Right forelimb (tissue), 1 donor: ENCODE data around the gene EFNA4.
A peak's percentile ranks its signal among the peaks of the same experiment; 100 is the strongest.

Experiments
- DNase-seq: peaks from one replicate; pipeline ENCODE4 v3.0.0-alpha.2; 2018

The EFNA4 gene

DNA sequence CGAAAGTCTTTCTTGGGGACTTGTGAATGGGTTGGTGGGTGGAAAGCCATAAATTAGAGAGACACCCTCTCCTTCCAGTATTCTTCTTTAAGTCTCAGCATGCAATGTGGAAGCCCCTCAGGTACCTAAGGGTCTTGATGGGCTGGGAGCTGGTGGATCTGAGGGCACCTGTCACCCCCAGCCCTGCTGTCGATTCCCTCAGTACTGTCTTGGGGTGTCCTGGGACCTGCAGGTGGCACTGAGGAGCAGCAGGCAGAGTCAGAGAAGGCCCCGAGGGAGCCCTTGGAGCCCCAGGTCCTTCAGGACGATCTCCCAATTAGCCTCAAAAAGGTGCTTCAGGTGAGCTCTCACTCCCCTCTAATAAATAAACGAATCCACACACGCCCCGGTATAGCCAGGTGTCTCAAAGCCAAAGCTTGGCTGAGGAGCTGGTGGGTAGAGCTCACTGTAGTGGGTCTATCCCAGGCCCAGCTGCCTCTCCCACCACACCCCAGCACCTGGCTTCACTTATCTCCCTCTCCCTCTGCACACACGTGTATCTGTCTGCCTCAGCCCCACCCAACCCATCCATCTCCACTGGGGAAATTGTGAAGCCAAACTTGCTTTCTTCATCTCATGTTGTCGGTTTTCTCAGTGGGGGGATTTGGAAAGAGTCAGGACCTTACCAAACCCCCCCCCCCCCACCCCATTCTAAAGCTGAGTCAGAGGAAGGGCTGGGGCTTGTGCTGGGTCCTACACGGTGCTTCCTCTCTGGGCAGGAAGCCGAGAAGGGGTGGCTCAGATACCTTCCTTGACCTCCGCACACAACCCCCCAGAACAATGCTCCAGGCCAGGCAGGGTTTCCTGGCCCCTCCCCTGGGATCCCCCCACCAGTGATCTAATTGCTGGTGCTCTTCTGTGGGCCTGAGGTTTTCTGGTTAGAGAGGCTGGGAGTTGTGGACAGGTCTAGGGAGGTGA, 10.8 kb upstream of the EFNA4 start:
- DNase-seq, result no peak

DNA sequence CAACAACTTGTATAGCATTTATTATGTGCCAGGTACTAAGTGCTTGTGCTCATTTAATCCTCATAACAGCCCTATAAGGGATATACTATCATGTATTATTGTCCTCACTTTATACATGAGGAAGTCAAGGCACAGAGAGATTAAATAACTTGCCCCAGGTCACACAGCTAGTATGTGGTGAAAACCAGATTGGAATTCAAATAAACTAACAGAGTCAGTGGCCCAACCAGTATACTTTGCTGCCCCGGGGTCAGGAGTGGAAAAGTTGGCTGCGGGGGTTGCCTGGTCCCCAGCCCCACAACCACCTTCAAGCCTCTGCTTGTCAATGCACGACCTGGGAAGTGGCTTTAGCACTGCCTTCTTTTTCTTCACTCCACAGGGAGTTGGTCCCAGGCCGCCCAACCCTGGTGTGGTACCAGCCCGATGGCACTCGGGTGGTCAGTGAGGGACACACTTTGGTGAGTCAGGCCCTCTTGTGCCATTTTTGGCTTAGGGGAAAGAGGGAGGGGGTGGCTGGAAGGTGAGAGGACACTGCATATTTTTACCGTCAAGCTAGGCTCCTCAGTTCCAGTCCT, 9.9 kb upstream of the EFNA4 start:
- no peak for DNase-seq

DNA sequence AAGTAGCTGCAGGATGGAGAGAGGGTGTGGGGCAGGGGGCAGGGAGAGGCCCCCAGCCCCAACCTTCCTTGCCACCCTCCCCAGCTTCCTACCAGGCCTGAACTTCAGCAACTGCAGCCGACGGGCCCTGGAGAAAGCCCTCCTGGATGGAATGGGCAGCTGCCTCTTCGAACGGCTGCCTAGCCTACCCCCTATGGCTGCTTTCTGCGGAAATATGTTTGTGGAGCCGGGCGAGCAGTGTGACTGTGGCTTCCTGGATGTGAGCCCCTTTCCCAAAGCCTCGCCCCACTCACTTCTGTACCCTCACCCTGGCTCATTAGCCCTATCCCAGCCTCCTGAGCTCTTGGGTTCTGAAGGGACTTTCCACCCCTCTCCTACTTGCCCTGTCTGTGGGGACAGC, 6.4 kb upstream of the EFNA4 start:
- DNase-seq, result no peak

DNA sequence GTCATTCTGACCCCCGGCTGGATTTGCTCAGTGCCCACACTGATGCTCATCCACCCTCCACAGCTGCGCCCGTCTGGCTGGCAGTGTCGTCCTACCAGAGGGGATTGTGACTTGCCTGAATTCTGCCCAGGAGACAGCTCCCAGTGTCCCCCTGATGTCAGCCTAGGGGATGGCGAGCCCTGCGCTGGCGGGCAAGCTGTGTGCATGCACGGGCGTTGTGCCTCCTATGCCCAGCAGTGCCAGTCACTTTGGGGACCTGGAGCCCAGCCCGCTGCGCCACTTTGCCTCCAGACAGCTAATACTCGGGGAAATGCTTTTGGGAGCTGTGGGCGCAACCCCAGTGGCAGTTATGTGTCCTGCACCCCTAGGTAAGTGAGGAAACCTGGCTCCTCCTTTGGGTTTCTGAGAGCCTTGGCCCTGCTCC, 5.7 kb upstream of the EFNA4 start:
- no peak for DNase-seq

DNA sequence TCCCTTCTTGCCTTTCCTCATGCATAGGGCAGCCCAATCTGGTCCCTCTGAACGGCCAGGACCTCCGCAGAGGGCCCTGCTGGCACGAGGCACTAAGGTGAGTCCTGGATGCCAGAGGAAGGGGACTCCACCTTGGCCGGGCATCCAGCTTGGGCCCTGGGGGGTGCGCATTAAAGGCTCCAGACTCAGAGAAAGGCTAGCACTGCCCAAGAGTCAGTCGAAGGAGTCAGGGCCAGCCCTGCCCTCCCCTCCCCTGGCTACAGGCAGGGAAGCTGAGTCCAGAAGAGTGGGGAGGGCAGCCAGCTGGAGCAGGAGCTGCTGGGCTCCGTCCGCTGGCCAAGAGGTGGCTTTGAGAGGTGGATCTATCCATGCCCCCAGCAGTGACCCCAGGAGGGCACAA, 2.8 kb upstream of the EFNA4 start:
- no peak for DNase-seq

DNA sequence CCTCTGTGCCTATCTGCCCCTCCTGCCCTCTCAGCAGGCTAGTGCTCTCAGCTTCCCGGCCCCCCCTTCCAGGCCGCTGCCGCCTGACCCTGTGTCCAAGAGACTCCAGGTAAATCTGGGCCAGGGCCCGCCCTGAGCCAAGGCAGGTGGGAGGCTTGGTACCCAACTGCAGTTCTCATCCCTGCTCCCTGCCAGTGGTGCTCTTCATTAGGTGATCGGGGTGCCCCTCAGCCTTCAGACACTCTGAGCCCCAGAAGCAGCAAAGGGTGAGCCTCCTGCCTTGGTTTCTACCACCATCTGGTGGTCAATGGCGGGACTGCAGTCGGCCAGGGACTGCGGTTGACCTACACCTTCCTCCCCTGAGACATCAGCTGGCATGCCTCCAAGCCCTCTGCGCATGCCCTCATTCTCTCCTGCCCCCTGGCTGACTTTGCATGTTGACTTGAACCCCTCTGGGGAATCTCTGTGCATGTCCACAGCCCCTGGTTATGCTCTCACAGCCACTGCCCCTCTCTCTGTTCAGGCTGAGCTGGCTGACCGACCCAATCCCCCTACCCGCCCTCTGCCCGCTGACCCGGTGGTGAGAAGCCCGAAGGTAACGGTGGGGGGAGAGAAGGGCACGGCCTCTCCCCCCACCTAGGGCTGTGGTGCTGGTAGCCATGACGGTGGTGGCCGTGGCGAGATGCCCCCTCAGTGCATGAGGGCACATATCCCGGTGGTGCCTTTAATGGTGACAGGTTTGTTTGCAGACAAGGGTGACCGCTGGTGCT, 2.0 kb upstream of the EFNA4 start:
- DNase-seq, result peak; percentile 92

DNA sequence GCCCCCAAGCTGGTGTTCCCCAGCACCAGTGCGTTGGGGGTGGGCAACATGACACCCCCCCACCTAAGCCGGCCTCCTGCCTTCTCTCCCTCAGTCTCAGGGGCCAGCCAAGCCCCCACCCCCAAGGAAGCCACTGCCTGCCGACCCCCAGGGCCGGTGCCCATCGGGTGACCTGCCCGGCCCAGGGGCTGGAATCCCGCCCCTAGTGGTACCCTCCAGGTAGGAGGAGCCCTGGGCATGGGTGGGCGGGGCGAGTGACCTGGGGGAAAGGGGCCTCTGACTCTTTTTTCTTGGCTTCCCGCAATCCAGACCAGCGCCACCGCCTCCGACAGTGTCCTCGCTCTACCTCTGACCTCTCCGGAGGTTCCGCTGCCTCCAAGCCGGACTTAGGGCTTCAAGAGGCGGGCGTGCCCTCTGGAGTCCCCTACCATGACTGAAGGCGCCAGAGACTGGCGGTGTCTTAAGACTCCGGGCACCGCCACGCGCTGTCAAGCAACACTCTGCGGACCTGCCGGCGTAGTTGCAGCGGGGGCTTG, 1.3 kb upstream of the EFNA4 start:
- no peak for DNase-seq

DNA sequence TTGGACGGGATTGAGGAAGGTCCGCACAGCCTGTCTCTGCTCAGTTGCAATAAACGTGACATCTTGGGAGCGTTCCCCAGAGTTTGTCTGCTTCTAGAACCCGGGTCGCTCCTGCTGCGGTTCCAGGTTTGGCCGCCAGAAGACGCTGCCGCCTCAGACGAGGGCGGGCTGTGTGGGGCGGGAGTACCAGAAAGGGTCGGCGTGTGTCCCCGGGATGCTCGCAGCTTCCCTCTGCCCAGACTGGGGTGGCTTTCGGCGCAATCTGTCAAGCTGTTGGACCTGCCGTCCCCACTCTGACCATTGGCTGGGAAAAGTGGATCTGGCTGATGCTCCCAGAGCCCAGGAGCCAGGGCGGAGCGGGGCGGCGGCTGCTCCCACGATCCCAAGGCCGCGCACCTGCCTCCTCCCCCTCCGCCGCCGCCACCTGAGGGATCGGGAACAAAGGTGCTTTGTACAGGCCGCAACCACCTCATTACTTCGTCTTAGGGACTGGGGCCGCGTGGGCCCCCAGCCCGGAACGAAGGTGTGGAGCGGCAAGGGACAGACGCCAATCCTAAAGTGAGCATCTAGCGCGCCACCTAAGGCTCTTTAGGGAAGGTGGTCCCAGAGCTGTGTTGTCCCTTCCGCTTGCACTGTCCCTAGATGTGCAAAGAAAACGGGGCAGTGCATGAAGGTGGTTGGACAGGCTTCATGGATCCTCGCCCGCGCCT, 683 bp upstream of the EFNA4 start:
- peak; percentile 83 for DNase-seq

DNA sequence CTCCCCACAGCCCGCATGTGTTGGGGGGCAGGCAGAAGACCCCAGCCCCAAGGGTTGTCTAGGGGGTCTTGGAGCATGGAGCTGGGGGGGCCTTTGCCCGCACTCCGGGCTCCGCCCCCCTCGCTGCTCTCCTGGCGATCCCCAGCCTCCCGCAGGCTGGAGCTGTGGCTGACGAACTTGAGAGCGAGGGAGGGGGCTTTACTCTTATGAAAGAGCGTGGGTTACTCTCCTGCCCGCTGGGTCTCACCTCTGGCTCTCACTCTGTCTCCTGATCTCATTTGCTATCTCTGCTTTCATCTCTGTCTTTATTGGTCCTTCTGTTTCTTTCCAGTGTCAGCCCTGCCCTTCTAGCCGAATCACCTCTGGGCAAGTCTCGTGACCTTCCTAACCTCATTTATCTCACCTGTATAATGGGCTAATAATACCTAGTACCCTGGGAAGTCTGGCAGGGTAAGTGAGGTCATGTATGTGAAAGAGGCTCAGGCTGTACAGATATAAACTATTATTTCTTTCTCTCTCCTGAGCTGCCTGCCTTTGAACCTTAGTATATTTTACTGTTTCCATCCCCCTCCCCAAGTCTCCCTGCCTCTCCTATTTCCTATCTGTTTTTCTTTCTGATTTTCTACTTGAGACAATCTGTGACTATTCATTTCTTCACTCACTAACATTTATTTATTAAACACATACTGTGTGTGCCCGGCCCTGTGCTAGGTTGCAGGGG, 731 bp downstream of the EFNA4 start:
- DNase-seq, result no peak

DNA sequence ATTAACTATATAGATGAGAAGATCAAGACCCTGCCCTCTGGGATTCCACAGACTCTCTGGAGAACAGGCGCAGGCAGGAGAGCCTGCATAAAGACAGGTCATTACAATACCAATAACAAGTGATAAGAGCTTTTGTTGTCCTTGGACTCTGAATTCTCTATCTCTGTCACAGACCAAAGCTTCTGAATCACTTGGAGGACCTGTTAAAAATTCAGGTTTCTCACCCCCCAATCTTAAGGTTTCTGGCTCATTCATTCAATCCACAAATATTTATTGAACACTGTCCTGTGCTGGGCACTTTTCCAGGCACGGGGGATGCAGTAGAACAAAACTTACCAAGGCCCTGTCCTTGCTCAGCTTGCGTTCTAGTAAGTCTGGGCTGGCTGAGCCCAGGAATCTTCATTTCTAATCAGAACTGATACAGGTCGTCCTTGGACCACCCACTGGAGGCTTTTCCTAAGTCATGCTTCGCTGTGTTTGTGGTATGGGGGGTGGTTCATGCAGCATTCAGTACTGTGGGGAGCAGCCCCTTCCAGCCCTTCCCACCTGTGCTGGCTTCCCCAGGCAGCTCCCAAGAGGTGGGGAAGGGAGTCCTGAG, 1.4 kb downstream of the EFNA4 start:
- no peak for DNase-seq

DNA sequence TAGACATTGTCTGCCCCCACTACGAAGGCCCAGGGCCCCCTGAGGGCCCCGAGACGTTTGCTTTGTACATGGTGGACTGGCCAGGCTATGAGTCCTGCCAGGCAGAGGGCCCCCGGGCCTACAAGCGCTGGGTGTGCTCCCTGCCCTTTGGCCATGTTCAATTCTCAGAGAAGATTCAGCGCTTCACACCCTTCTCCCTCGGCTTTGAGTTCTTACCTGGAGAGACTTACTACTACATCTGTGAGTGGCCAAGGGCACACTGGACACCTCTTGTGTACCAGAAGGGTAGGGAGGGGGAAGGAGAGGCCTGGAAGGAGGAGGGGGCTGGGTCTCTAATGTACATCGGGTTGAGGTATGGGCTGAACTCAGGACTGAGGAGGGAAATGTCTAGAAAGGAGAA, 3.2 kb downstream of the EFNA4 start:
- no peak for DNase-seq

DNA sequence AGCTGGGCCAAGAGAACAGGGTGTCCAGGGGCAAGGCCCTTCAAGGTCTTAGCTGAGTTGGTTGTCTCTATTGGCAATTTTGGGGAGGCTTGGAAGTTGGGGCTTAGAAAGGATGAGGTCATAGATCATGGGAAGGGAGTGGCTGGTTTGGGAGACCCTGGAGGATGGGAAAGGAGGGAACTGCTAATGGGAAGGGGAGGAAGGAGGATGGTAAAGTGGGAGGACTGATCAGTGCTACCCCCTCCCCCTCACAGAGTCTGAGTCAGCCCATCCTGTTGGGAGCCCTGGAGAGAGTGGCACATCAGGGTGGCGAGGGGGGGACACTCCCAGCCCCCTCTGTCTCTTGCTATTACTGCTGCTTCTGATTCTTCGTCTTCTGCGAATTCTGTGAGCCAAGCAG, 5.1 kb downstream of the EFNA4 start:
- no peak for DNase-seq

DNA sequence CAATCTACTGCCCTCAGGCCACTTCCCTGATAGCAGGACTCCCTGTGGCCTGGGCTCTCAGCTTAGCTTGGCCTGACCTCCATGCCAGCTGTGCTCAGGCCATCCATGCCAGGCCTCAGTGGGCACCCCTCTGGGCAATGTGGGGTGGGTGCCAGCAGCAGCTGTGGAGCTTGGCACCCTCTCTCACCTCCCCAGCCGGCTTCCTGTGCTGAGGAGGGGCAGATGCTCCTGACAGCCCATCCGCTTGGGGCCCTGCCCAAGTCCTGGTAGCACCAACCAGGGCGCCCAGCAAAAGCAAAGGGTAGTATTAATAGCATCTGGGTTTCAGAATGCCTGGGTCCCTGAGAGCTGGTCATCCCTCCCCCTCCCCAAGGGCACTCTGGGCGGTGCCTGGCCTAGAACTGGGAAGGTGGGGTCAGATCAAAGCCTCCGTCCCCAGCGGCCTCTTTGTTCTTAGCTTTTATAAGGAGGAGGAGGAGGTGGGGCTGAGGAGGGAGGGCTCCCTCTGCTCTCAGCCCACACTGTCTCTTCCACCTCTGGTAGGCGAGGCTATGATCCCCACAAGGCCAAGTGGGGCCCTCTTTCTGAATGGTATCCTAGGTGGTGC, 6.1 kb downstream of the EFNA4 start:
- no peak for DNase-seq

DNA sequence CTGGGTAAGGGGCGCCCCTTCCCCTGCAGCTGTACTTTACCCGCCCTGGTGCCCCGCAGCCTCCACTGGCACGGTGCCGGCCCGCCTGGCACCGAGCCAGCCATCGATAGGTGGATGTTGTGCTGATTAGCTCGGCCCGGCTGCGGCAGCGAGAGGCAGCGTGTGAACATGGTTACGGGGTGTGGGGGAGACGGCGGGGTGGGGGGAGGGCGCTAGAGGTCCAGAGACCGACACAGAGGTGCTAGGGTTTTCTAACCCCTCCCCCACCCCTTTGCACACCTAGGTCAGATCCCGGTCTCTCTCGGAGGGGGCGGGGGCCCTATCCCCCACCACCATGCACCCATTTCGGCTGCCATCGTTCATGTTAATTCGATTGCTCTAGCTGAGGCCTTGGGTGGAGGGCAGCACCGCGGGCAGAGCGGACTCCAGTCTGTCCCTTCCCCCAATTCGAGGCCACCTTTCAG, 6.7 kb downstream of the EFNA4 start:
- DNase-seq, result no peak

DNA sequence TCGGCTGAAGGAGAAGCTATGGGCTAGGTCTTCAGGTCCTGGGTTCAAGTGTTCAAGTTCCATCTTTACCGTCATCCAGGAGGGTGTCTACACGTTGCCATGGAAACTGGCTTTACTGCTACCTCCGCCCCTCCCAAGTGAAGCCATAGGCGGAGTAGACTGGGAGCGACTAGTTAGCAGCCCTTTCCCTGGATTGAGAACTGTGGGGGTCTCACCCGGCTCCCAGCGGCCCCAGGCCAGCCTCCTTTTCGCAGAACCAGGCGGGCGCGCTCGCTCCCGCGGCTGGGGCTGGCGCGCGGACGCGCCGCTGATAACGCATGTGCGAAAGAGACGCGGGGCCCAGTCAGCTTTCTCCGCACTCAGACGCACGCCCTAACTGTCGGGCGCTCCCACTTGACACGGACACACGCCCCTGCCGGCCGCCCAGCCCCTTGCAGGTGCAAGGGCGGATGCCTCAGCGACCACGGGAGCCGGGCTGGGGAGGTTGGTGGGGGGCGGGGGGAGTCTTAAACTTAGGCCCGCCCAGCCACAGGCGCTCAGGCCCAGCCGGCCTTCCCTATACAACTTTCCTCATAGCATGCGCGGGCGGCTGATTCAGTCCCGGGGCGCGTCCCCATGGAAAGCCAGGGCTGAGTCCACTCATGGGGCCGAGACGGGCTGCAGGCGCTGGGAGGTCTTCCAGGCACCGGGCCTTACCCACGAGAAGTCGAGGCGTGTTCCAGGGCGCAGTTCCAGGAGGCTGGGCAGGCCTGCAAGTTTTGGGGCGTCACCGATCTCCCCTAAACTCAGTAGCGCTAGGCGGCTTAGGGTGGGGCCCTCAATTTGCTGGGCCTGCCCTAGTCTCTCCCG, 7.4 kb downstream of the EFNA4 start:
- DNase-seq, result peak; percentile 83

DNA sequence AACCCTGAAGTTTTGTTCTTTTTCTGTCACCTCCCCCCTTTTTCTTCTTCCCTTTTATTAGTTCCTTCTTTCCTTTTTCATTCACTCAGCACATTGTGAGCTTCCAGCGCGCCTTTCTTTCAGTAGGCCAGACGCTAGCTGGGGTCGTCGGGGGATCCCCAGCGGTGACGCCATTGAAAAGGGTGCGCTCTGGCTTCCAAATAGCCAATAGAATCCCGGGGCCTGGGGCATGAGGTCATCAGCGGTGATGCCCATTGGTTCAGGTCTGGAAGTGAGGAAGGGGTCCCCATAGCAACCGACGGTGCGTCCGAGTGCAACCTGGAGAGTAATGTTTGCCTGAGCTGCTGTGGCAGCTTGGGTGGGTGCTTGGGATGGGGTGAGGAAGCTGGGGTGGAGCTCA, 8.2 kb downstream of the EFNA4 start:
- no peak for DNase-seq

DNA sequence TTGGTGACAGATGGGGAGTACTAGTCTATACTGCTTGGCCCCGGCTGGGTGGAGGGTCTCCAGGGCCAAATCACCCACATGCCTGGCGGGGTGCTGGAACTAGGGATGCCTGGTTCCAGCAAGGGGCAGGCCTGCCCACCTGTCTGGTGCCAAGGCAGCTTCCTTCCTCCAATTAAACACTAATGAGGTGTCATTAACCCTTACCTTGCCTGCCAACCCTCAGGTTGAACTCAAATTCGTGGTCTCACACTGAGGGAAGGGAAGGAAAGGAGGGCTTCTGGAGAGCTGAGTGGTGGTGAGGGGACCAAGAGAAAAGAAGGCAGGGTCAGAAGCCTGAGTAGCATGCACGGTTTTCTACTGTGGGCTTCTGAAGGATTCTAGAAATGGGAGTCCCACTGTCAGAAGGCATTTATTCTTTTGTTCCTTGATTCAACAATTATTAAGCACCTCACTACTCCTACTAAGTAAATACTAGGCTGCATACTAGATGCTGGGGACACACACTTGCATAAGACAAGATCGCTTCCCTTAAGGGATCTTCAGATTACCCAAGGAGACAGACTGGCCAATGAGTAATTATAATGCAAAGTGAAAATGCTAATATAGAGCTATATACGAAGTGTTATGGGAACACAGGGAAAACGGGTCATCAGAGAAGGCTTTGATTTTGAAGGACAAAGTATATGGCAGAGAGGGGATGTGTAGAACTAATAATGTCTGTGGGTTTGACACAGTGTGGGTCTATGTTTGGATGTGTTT, 9.2 kb downstream of the EFNA4 start:
- no peak for DNase-seq

DNA sequence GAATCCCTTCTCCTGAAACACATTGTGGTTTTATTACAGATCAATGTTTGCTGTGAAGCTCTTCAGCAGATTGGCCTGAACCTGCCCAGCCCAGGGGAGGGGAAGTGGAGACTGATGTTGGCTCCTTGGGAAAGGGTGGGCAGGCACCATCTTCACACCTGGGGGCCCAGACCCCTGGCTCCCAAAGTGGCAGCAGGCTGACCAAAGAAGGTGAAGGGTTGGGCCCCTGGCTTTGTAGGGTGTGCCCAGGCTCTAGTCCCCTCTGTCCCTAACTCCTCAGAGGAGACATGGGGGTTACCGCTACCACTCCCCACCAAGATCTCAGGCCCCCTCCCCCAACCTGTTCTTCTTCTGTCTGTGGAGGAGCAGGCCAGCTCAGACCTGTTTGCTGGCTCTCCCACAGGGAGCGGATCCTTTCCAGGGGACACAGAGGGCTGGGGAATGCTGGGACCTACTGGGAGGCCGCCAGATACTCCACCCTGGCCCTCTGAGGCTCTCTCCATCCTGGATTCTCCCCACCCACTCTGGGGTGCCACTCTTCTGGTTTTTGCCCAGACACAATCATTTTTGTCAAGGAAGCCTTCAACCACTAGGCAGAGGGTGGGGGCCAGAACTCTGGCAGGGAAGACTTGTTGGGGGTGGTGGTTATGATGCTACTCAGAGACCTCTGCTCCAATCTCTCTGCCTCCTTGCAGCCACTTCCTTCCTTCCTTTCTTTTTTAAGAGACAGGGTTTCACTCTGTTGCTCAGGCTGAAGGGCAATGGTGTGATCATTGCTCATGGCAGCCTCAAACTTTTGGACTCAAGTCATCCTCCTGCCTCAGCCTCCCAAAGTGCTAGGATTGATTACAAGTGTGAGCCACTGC, 10.1 kb downstream of the EFNA4 start:
- DNase-seq, result no peak
